Heart right ventricle (tissue), 16 donors: ENCODE data around the gene USP5. TPM values are rescaled to one million over a fixed set of nuclear protein-coding genes. Genes with fewer than 3 reads are reported as not detected.
"Not testable (repeated sequence)": the region's sequence is repeated elsewhere in the genome, so short reads cannot be mapped to it uniquely, and the experiment has no call there.

Source experiments
- ATAC-seq, 8 donors: fragments of 200-7000 bp; cut with Tn5 transposase; one replicate each; pipeline ENCODE4 v1.9.1; 2020; ENCODE audit warnings: mild to moderate bottlenecking in 8 of 8, moderate library complexity in 8 of 8, moderate number of reproducible peaks in 1 of 8
- DNase-seq, 2 donors: peaks; one replicate each; pipeline ENCODE4 v3.0.0-alpha.2; 2020
- H3K27ac ChIP-seq, 10 donors: fragments of 200-600 bp; sonication (generic) in 2 of 10; one replicate each; pipeline versions ENCODE4 v1.5.0 to v1.8.0; 2020 to 2022; ENCODE audit warnings: mild to moderate bottlenecking in 3 of 10
- H3K27me3 ChIP-seq, 7 donors: fragments of 200-600 bp; one replicate each; pipeline ENCODE4 v1.8.0; 2021 to 2022; ENCODE audit warnings: mild to moderate bottlenecking in 2 of 7
- H3K36me3 ChIP-seq, 9 donors: fragments of 200-600 bp; sonication (generic) in 1 of 9; one replicate each; pipeline versions ENCODE4 v1.5.0 to v1.8.0; 2020 to 2022; ENCODE audit warnings: mild to moderate bottlenecking in 2 of 9
- H3K4me1 ChIP-seq, 9 donors: fragments of 200-600 bp; sonication (generic) in 1 of 9; one replicate each; pipeline versions ENCODE4 v1.5.0 to v1.8.0; 2020 to 2022; ENCODE audit warnings: mild to moderate bottlenecking in 4 of 9
- H3K4me3 ChIP-seq, 10 donors: fragments of 200-600 bp; sonication (generic) in 2 of 10; one replicate each; pipeline versions ENCODE4 v1.5.0 to v1.8.0; 2020 to 2022; ENCODE audit warnings: mild to moderate bottlenecking in 7 of 10, moderate library complexity in 2 of 10
- H3K9me3 ChIP-seq, 11 donors: fragments of 200-600 bp in 10 of 11; sonication (generic) in 2 of 11; one replicate each; pipeline versions ENCODE4 v1.5.0 to v1.8.0; 2013 to 2022; ENCODE audit warnings: mild to moderate bottlenecking in 2 of 11, control low read depth in 1 of 11, moderate library complexity in 1 of 11
- CTCF ChIP-seq, 9 donors: fragments of 200-600 bp; sonication (generic) in 2 of 9; IDR thresholded peaks; one replicate each; pipeline versions ENCODE4 v1.5.0 to v1.8.0; 2021 to 2022; ENCODE audit warnings: antibody characterized with exemption in 9 of 9, mild to moderate bottlenecking in 5 of 9, moderate library complexity in 1 of 9
- WGBS, 2 donors: extraction: QIAGEN DNeasy Blood & Tissue Kit; methylation state at CpG; one replicate each; pipeline ENCODE4 v1.1.7; 2013; ENCODE audit warnings: inconsistent platforms in 1 of 2; 5-methylcytosine and 5-hydroxymethylcytosine counted together
- intact Hi-C, 10 donors: fragments of 100-400 bp; cut with DNase I; formaldehyde crosslinking; loops; one replicate each; pipeline versions ENCODE4 v1.11.1 to v1.14.2; 2022
- polyA plus RNA-seq, 2 donors: library from polyadenylated mRNA; stranded (reverse); fragments of 200-250 nt; gene quantifications; one replicate each; pipeline ENCODE4 v1.2.3, GENCODE V29; 2013
- total RNA-seq, 10 donors: library from RNA; stranded (reverse); fragmentation: NEBNext Ultra II Directional in 3 of 10; extraction: Animal tissue kit (Norgen Biotek cat#: 25700) in 3 of 10; gene quantifications; one replicate each; pipeline versions ENCODE4 v1.2.1 to v1.2.4, GENCODE V29; 2021 to 2023
- donor health status: Arrhythmogenic right ventricular cardiomyopathy.
- donor health status: ischemic (EF 13 %, LVEDD 7.1; RV severe dilation, severe dysfunction).
- donor health status: healthy with polysubstance abuse.
- donor health status: DM: no; HTN: yes; CAD: no.
- donor health status: DM: no; HTN: no; CAD: no.
- donor health status: ischemic (EF 25% LVEDD 6.9; RV normal size, moderate dysfunction).
- donor health status: ischemic (EF 25% LVEDD 5.7; RV mildly dilated, moderate dysfunction).
- donor health status: healthy.
- donor health status: DM: yes; HTN: yes; CAD: no.
- donor health status: Ischemic cardiomyopathy.
- donor health status: ischemic (EF 35%, LVEDD 5.7; RV mildly dilated, moderate dysfunction).
- donor health status: nonischemic (EF 11% LVEDD 7.7; RV severe dilation, severe dysfunction).
- donor health status: DM: yes; HTN: yes; CAD: no.
- donor health status: PGD.
- donor health status: ischemic (EF 29% LVEDD 5.4; RV normal size, mild dysfunction).
- donor health status: nonischemic (EF 23%, LVEDD 6.1; RV moderate dilation, normal function).

The USP5 gene
- total and polyA plus RNA-seq, 12 donors: 17.6 to 95.5 (median 73.0) TPM

GRCh38 chr12:6888360-6888759 is 36.4 kb downstream of the USP5 start:
- Histone ChIP-seq H3K27me3 (no peaks in the 10 kb centered on the region), H3K36me3 (peaks cover 0 to 25% (median 0%) of the 10 kb centered on the region in 9 donors), H3K27ac (no peak overlapping the region), H3K9me3 (no peaks in the 10 kb centered on the region), H3K4me3 (no peak overlapping the region), H3K4me1 (peaks cover 0 to 22% (median 11%) of the 10 kb centered on the region in 9 donors)
- intact Hi-C loops: no loop called here
- WGBS, 2 donors: 86 to 92% methylated on average over 2 of the region's 2 CpGs
- ATAC-seq (no peak), DNase-seq (no peak)
- TF ChIP-seq CTCF (IDR thresholded peaks at IDR 0.05): no peak

GRCh38 chr12:6888794-6889193 is 36.8 kb downstream of the USP5 start:
- ATAC-seq, H3K4me3 ChIP-seq, H3K27me3 ChIP-seq, H3K9me3 ChIP-seq, DNase-seq, intact Hi-C loops, H3K27ac ChIP-seq: not testable (repeated sequence)
- WGBS, 2 donors: 81% methylated on average over 7 of the region's 7 CpGs
- peaks cover 0 to 22% (median 11%) of the 10 kb centered on the region in 9 donors for H3K4me1 ChIP-seq
- peaks cover 0 to 21% (median 0%) of the 10 kb centered on the region in 9 donors for H3K36me3 ChIP-seq

- peaks cover 0 to 22% (median 11%) of the 10 kb centered on the region in 9 donors for H3K4me1 ChIP-seq
- not testable (repeated sequence) for H3K27me3 ChIP-seq, H3K36me3 ChIP-seq, ATAC-seq, H3K9me3 ChIP-seq, DNase-seq
- peak overlapping the region in 3 of 10 donors; percentile 52 to 63 (median 61) for H3K4me3 ChIP-seq
- H3K27ac ChIP-seq: peak overlapping the region in 8 of 10 donors; percentile 84 to 94 (median 90)
- 94 to 98% methylated on average over 21 of the region's 21 CpGs for WGBS, 2 donors
- intact Hi-C loops: loop anchor here in 3 of 10 donors (1.0 to 2.0 kb wide), 2 partner anchors 17 to 38 kb away; partner anchors contain the start of genes SPSB2 (in 2 of the 3) and USP5 (in 1 of the 3)
Observed at GRCh38 chr12:6889775-6890573, 38.0 kb downstream of the USP5 start.

- Histone ChIP-seq H3K27ac (peak overlapping the region; percentile 73 to 94 (median 90)), H3K36me3 (peaks cover 0 to 4% (median 0%) of the 10 kb centered on the region in 9 donors), H3K4me1 (peaks cover 0 to 22% (median 11%) of the 10 kb centered on the region in 9 donors), H3K27me3 (no peaks in the 10 kb centered on the region), H3K4me3 (peak overlapping the region; percentile 15 to 63 (median 53)), H3K9me3 (no peaks in the 10 kb centered on the region)
- ATAC-seq (peak; percentile 97 to 99 (median 98)), DNase-seq (peak; percentile 98 to 99)
- peak; percentile 81 to 99 (median 95) for TF ChIP-seq CTCF (IDR thresholded peaks at IDR 0.05)
- 2% methylated on average over 68 of the region's 68 CpGs for WGBS, 2 donors
- intact Hi-C loops: loop anchor here in 3 of 10 donors (1.0 to 2.0 kb wide), 2 partner anchors 18 to 39 kb away; partner anchors contain the start of genes SPSB2 (in 2 of the 3) and USP5 (in 1 of the 3)
Observed at GRCh38 chr12:6890789-6891645, 39.1 kb downstream of the USP5 start.

GRCh38 chr12:6891646-6892001 is 39.7 kb downstream of the USP5 start:
- Histone ChIP-seq H3K4me1 (peaks cover 0 to 22% (median 11%) of the 10 kb centered on the region in 9 donors), H3K4me3 (peak overlapping the region; percentile 15 to 63 (median 53)), H3K9me3 (no peaks in the 10 kb centered on the region), H3K27ac (peak overlapping the region; percentile 73 to 94 (median 90)), H3K27me3 (no peaks in the 10 kb centered on the region), H3K36me3 (peaks cover 0 to 4% (median 0%) of the 10 kb centered on the region in 9 donors)
- DNase-seq (no peak), ATAC-seq (peak in 6 of 8 donors; percentile 1 to 26 (median 8))
- 87% methylated on average over 5 of the region's 5 CpGs for WGBS, 2 donors
- TF ChIP-seq CTCF (IDR thresholded peaks at IDR 0.05): no peak
- intact Hi-C loops: loop anchor here in 2 of 10 donors (2.0 kb wide), 1 partner anchor 19 kb away; the partner anchor contains the start of gene SPSB2 (in 2 of the 2)

- H3K4me3 ChIP-seq, H3K36me3 ChIP-seq, ATAC-seq, DNase-seq, intact Hi-C loops, H3K27ac ChIP-seq, H3K27me3 ChIP-seq, H3K9me3 ChIP-seq: not testable (repeated sequence)
- WGBS, 2 donors: 92 to 94% methylated on average over 3 of the region's 3 CpGs
- peaks cover 0 to 18% (median 11%) of the 10 kb centered on the region in 9 donors for H3K4me1 ChIP-seq
Observed at GRCh38 chr12:6892683-6893082, 40.7 kb downstream of the USP5 start.
